Esophagus muscularis mucosa (tissue), 4 donors: Measurements from ENCODE around the gene SNCG. TPM values are rescaled to one million over a fixed set of nuclear protein-coding genes. Genes with fewer than 3 reads are reported as not detected.
"Not testable (repeated sequence)": the region's sequence is repeated elsewhere in the genome, so short reads cannot be mapped to it uniquely, and the experiment has no call there.

Experiments used
- DNase-seq: peaks from one replicate; pipeline ENCODE4 v3.0.0-alpha.2; 2017; ENCODE audit errors: extremely low spot score
- H3K27ac ChIP-seq, 4 donors: fragments of 200-600 bp; sonication (generic); replicated peaks in 1 of 4; 1 replicate in 3 of 4; 2 replicates in 1 of 4; pipeline ENCODE4 v1.5.1; 2016 to 2019; ENCODE audit warnings: mild to moderate bottlenecking in 1 of 4
- H3K27me3 ChIP-seq, 4 donors: fragments of 200-600 bp; sonication (generic); one replicate each; pipeline versions ENCODE4 v1.5.1 to v1.6.0; 2016 to 2019
- H3K36me3 ChIP-seq, 4 donors: fragments of 200-600 bp; sonication (generic); one replicate each; pipeline ENCODE4 v1.5.1; 2016 to 2019
- H3K4me1 ChIP-seq, 4 donors: fragments of 200-600 bp; sonication (generic); one replicate each; pipeline ENCODE4 v1.5.1; 2016 to 2019
- H3K4me3 ChIP-seq, 4 donors: fragments of 200-600 bp; sonication (generic); 1 replicate in 2 of 4; 2 replicates in 2 of 4; pipeline ENCODE4 v1.5.1; 2016 to 2019; ENCODE audit warnings: mild to moderate bottlenecking in 4 of 4, moderate library complexity in 1 of 4
- H3K9me3 ChIP-seq, 4 donors: fragments of 200-600 bp; sonication (generic); 1 replicate in 3 of 4; 2 replicates in 1 of 4; pipeline ENCODE4 v1.5.1; 2016 to 2019
- EP300 ChIP-seq: sonication (generic); formaldehyde crosslinking; IDR thresholded peaks from one replicate; pipeline ENCODE4 v1.6.1; 2017; ENCODE audit warnings: antibody characterized with exemption
- POLR2A ChIP-seq: fragments of 450-650 bp; IDR thresholded peaks from one replicate; pipeline ENCODE4 v1.6.1; 2017; ENCODE audit warnings: antibody characterized with exemption, moderate library complexity, mild to moderate bottlenecking, low read depth
- POLR2AphosphoS5 ChIP-seq, 2 donors: sonication (generic); formaldehyde crosslinking; IDR thresholded peaks; one replicate each; pipeline ENCODE4 v1.6.1; 2017; ENCODE audit warnings: antibody characterized with exemption in 2 of 2
- WGBS: methylation state at CpG from one replicate; pipeline ENCODE4 v1.1.5; 2018; 5-methylcytosine and 5-hydroxymethylcytosine counted together
- intact Hi-C: fragments of 100-400 bp; cut with DNase I; formaldehyde crosslinking; loops from one replicate; pipeline ENCODE4 v1.15.1; 2023
- total RNA-seq, 4 donors: library from RNA; depleted of rRNA; stranded (reverse); fragments of >200 nt; gene quantifications; one replicate each; pipeline versions ENCODE4 v1.1.0 to v1.2.1, GENCODE V29; 2016
- TF ChIP-seq, protein P1 (sequence below), 3 experiments: fragments of 200-600 bp in 2 of 3; fragments of 450-650 bp in 1 of 3; sonication (generic) in 2 of 3; IDR thresholded peaks; one replicate each; pipeline ENCODE4 v1.5.1; 2017 to 2019; ENCODE audit warnings: antibody characterized with exemption in 3 of 3, mild to moderate bottlenecking in 2 of 3, moderate library complexity in 1 of 3

SNCG gene
- total RNA-seq, 4 donors from 2014 or later: 13.3 to 41.6 (median 30.6) TPM

DNA sequence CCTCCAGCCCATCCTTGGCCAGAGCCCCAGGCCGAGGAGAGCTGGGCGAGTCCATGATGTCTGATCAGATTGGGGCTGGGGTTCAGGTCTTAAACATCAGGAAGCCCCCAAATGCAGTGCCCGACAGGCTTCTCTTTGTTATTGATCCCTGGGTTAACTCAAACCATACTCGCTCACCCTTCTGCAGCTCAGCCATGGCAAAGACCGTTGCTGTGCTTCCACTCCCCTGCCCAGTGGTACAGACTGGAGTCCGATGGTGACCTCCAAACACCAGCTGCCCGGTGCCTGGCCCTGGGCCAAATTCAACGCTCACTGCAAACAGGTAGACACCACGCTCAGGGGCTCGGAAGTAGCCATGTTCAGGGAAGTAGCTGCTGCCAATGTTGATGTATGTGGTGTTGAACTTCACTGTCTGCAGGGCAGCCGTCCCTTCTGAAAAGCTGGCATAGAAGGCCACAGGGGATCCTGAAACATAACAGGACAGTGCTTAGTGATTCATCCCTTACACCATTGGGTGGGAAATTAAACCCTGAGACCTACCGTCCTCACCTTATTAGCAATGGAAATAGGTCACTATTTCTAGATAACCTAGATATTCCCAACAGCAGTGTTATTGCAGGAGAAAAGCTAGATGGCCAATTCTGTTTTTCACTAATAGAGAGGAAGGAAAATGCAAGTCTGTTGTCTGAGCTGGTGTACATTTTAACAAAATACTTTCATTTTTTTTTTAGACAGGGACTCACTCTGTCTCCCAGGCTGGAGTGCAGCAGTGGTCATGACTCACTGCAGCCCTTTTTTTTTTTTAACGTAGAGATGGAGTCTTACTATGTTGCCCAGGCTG, 21.5 kb upstream of the SNCG start:
- intact Hi-C loops: no loop called here
- TF ChIP-seq, protein P1, sequence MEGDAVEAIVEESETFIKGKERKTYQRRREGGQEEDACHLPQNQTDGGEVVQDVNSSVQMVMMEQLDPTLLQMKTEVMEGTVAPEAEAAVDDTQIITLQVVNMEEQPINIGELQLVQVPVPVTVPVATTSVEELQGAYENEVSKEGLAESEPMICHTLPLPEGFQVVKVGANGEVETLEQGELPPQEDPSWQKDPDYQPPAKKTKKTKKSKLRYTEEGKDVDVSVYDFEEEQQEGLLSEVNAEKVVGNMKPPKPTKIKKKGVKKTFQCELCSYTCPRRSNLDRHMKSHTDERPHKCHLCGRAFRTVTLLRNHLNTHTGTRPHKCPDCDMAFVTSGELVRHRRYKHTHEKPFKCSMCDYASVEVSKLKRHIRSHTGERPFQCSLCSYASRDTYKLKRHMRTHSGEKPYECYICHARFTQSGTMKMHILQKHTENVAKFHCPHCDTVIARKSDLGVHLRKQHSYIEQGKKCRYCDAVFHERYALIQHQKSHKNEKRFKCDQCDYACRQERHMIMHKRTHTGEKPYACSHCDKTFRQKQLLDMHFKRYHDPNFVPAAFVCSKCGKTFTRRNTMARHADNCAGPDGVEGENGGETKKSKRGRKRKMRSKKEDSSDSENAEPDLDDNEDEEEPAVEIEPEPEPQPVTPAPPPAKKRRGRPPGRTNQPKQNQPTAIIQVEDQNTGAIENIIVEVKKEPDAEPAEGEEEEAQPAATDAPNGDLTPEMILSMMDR (IDR thresholded peaks at IDR 0.05): no peak
- TF ChIP-seq POLR2A: no peak
- TF ChIP-seq EP300: no peak
- TF ChIP-seq POLR2AphosphoS5 (IDR thresholded peaks at IDR 0.05): peak in 1 of 2 donors; percentile 21

DNA sequence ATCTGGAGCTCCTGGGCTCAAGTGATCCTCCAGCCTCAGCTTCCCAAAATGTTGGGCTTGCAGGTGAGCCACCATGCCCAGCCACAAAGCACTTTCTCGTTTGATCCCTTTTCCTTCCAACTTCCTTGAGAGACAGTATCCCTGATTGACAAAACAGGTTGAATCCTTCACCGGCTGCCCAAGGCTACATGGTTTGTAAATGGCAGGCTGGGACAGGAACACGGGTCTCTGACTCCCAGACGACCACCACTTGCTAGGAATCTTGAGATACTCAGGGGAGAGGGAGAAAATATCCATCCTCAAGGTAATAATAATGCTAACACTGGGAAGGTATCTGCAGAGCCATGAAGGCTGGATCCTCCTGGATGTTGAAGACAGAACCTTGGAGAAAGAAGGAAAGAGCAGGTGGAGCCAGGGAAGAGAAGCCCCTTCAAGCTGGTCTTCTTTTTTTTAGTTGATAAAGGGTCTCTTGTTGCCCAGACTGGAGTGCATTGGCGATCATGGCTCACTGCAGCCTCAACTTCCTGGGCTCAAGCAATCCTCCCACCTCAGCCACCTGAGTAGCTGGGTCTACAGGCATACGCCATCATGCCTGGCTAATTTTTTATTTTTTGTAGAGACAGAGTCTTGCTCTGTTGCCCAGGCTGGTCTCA, 20.8 kb upstream of the SNCG start:
- peak overlapping the region in 3 of 4 donors; percentile 7 to 20 (median 8) for H3K27ac ChIP-seq
- DNase-seq: peak; percentile 72
- peaks cover 0 to 77% (median 25%) of the 10 kb centered on the region in 4 donors for H3K36me3 ChIP-seq
- 73% methylated on average over 6 of the region's 6 CpGs for WGBS
- H3K27me3 ChIP-seq: peaks cover 0 to 3% (median 0%) of the 10 kb centered on the region in 4 donors
- no peak for TF ChIP-seq POLR2A
- TF ChIP-seq, protein P1 (IDR thresholded peaks at IDR 0.05): no peak
- no peak for TF ChIP-seq EP300
- no peak for TF ChIP-seq POLR2AphosphoS5 (IDR thresholded peaks at IDR 0.05)
- no peak overlapping the region for H3K4me3 ChIP-seq
- intact Hi-C loops: no loop called here
- peaks cover 5 to 40% (median 30%) of the 10 kb centered on the region in 4 donors for H3K4me1 ChIP-seq
- no peaks in the 10 kb centered on the region for H3K9me3 ChIP-seq

More for the DNA sequence above, 21.5 kb upstream of the SNCG start:
- WGBS: 71% methylated on average over 10 of the region's 13 CpGs
- Histone ChIP-seq H3K9me3 (no peaks in the 10 kb centered on the region), H3K4me1 (peaks cover 4 to 40% (median 31%) of the 10 kb centered on the region in 4 donors), H3K27me3 (no peaks in the 10 kb centered on the region), H3K27ac (peak overlapping the region; percentile 7 to 20 (median 11)), H3K36me3 (peaks cover 0 to 79% (median 25%) of the 10 kb centered on the region in 4 donors), H3K4me3 (no peak overlapping the region)
- no peak for DNase-seq

DNA sequence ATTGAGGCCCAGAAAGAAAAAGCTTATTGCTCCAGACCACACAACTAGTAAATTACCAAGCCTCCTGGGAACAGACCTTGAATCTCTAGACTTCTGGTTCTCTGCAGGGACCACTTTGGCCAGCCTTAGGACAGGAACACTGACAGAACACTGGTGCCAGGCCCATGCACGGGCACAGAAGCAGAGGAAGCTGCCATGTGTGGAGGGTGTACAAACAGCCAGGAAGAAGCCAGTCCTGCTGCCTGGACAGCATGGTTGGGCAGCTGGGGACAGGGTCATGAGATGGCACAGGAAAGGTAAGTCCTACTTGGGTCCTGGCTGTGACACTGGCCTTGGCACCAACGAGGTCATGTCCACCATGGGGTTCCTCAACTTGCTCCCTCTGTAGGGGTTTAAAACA, 20.1 kb upstream of the SNCG start:
- Histone ChIP-seq H3K36me3 (peaks cover 0 to 73% (median 28%) of the 10 kb centered on the region in 4 donors), H3K27me3 (peaks cover 0 to 9% (median 0%) of the 10 kb centered on the region in 4 donors), H3K4me1 (peaks cover 7 to 42% (median 35%) of the 10 kb centered on the region in 4 donors), H3K9me3 (no peaks in the 10 kb centered on the region), H3K27ac (peak overlapping the region in 1 of 4 donors; percentile 14), H3K4me3 (no peak overlapping the region)
- WGBS: 79% methylated on average over 2 of the region's 2 CpGs
- TF ChIP-seq EP300 (no peak), POLR2AphosphoS5 (IDR thresholded peaks at IDR 0.05) (no peak), POLR2A (no peak)
- TF ChIP-seq, protein P1 (IDR thresholded peaks at IDR 0.05): no peak
- intact Hi-C loops: no loop called here
- peak; percentile 68 for DNase-seq

DNA sequence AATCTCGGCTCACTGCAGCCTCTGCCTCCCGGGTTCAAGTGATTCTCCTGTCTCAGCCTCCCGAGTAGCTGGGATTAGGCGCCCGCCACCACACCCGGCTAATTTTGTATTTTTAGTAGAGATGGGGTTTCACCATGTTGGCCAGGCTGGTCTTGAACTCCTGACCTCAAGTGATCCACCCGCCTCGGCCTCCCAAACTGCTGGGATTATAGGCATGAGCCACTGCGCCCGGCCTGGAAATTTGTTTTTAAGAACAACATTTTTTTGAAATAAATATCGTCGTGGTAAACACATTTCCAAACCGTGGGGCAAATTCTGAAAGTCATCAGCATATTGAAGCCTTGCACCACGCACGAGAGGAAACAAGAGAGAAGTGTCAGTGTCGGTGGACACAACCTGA, 18.3 kb upstream of the SNCG start:
- not testable (repeated sequence) for H3K4me3 ChIP-seq, H3K9me3 ChIP-seq, H3K27ac ChIP-seq, DNase-seq
- Histone ChIP-seq H3K27me3 (peaks cover 0 to 17% (median 0%) of the 10 kb centered on the region in 4 donors), H3K4me1 (peaks cover 9 to 46% (median 40%) of the 10 kb centered on the region in 4 donors), H3K36me3 (peaks cover 0 to 73% (median 20%) of the 10 kb centered on the region in 4 donors)
- 79% methylated on average over 16 of the region's 16 CpGs for WGBS
- intact Hi-C loops: loop anchor here (2.0 kb wide), 1 partner anchor 153 kb away; no protein-coding TSS in a partner anchor

DNA sequence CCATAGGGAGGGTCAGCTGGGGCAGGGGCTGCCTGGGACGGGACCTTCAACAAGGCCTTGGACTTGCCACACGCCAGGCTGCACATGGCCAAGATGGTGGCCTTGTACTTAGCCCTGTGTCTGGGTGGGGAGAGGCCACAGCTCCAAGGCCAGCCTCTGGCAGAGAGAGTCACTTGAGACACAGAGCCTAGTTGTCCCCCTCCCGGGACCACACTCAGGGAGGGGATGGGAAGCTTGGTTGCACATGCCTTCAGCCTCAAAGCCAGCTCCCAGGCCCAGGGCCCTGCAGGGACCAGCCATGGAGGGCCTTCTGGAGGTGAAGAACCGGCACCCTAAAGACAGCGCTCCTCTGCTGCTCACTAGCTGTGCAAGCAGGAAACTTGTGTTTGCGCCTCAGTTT, 17.7 kb upstream of the SNCG start:
- Histone ChIP-seq H3K9me3 (no peaks in the 10 kb centered on the region), H3K27me3 (peaks cover 0 to 17% (median 0%) of the 10 kb centered on the region in 4 donors), H3K4me1 (peaks cover 10 to 52% (median 46%) of the 10 kb centered on the region in 4 donors), H3K27ac (no peak overlapping the region), H3K36me3 (peaks cover 0 to 73% (median 20%) of the 10 kb centered on the region in 4 donors), H3K4me3 (no peak overlapping the region)
- intact Hi-C loops: loop anchor here (2.0 kb wide), 1 partner anchor 152 kb away; no protein-coding TSS in a partner anchor
- no peak for DNase-seq
- 70% methylated on average over 4 of the region's 6 CpGs for WGBS
- TF ChIP-seq, protein P1 (IDR thresholded peaks at IDR 0.05): no peak
- TF ChIP-seq POLR2AphosphoS5 (IDR thresholded peaks at IDR 0.05): no peak
- no peak for TF ChIP-seq POLR2A
- TF ChIP-seq EP300: no peak
